ENCODE results near the gene COX8C.

COX8C gene, protein sequence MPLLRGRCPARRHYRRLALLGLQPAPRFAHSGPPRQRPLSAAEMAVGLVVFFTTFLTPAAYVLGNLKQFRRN

DNA sequence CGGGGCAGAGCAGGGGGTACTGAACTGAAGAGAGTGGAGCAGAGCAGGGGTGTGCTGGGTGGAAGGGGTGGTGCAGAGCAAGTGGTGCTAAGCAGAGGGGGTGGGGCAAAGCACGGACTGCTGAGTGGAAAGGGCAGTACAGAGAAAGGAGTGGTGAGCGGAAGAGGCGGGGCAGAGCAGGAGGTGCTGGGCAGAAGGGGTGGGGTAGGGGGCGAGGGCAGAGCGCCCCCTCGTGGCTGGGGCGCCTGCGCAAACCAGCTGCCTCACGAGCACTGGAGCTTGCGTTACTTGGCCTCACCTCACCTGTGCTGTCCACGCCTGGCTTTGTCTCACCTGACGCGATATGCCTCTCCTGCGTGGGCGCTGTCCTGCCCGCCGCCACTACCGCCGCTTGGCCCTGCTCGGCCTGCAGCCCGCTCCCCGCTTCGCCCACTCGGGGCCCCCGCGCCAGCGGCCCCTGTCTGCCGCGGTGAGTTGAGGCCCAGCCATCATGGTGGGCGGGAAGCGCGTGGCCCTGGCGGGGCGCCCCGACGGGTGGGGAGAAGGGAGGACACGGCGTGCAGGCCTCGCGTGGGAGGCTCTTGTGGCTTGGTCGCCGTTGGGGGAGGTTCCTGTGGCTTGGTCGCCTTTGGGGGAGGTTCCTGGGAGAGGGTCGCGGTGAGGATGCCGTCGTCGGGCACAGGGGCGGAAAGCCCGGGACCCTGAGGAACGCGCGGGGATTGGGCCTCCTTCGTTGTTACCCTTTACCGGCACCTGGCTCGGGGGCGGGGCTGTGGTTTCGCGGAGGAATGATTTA, at the start of gene COX8C:
TSS of gene COX8C (plus strand) at position 257 of the 796 bp plus-strand sequence. CDS start at position 344, 87 bp downstream.
- DNase-seq (ENCODE audit: low read depth, low spot score) = no peak

DNA sequence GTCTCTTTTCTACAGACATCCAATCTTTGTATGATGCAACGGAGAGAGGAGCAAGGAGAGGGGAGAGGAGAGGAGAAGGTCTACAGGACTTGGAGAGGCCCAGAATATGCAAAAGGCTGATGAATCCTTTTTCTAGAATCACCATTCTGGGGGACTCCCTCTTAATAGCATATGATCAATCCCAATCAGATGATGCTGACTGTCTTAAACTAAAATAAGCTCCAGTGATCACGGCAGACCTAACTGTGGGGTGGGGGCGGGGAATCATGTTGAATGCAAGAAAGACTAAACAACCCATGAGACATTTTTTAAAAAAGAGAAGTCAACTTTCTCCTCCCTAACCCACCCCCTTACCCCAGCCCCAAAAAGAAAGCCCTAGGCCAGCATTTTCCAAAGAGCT, 47.6 kb upstream of the COX8C start:
- DNase-seq (ENCODE audit: low read depth, low spot score) = no peak

DNA sequence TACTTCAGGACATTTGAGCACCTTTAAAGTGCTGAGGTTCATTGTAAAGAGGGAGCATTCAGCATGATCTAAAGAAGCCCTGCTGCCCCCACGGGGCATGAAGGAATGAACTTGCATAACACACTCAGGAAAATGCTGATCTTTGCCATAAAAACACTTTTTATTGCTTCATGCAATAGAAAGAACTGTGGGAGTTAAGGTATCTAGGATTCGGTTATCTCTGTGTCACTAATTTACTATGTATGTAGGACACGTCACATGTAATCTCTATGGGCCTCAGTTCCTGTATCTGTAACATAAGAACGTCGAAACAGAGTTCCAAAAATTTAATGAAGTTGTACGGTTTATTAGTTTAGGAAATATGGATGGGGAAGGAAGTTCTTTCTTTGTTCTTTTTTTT, 47.1 kb upstream of the COX8C start:
- no peak for DNase-seq (ENCODE audit: low read depth, low spot score)

- DNase-seq (ENCODE audit: low read depth, low spot score) = peak; percentile 50
These were observed 45.0 kb upstream of the COX8C start for GRCh38 chr14:93301821-93302447.

GRCh38 chr14:93302688-93303581, 44.0 kb upstream of the COX8C start:
- DNase-seq (ENCODE audit: low read depth, low spot score) = no peak

GRCh38 chr14:93303659-93304058, 43.3 kb upstream of the COX8C start:
- no peak for DNase-seq (ENCODE audit: low read depth, low spot score)

- DNase-seq (ENCODE audit: low read depth, low spot score) = no peak
These were observed 42.2 kb upstream of the COX8C start for GRCh38 chr14:93304771-93305170.

DNA sequence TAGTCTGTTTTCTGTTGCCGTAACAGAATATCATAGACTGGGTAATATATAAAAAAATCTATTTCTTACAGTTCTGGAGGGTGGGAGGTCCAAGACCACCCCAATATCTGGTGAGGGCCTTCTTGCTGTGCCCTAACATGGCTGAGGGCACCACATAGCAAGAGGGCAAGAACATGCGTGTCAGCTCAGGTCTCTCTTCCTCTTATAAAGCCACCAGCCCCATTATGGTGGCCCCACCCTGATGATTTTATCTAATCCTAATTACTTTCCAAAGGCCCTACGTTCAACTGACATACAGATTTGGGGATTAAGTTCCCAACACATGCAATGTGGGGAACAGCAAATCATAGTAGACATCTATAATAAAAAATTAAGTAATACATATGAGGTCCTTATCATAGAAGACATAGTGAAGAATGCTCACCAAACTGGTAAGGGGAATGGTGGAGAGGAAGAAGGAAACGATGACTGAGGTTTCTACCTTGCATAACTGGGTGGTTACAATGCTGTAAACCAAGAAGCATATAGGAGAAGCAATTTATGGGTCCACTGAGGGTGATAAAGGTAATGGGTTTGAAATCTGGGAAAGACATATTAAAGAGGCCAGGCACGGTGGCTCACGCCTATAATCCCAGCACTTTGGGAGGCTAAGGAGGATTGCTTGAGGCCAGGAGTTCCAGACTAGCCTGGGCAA, 41.1 kb upstream of the COX8C start:
- DNase-seq (ENCODE audit: low read depth, low spot score) = no peak

DNA sequence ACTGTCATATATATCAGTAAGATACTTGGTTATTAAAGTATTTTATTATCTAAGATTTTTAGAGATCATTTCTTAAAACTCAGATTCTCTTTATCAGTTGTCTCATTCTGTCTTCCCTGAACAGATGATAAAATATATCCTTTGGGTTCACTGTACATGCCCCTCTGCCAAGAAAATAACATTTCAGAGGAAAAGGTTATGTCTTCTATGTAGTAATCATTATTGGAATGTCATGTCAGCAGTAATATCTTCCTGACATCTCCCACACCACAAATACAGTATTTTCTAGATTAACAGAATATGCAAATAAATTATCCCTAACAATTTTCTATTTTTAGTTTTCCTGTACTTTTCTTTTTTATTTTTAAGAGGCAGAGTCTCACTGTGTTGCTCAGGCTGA, 40.2 kb upstream of the COX8C start:
- no peak for DNase-seq (ENCODE audit: low read depth, low spot score)

GRCh38 chr14:93308686-93309345, 38.2 kb upstream of the COX8C start:
- no peak for DNase-seq (ENCODE audit: low read depth, low spot score)

DNA sequence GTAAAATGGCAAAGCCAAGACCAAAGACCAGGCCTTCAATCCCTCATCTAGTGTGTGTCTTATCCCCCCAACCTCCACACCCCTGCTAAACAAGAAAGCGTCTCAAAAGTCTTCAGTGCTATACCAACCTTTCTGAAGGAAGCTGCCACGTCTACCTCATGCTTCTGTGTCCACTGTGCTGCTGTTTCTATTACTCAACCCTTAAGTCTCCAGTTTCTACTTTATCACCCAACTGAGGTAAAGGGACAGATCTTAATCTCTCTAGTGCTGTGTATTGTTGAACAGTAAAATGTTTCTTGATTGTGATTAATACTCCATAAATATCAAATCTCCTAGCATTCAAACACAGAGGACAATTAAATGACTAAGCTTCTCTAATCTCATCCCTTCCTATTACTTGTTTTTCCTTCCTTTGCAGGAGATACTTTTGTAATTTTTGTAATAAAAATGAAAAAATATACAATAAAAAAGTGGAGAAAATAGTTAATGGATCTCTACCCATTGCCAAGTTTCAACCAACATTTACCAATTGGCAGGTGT, 37.5 kb upstream of the COX8C start:
- no peak for DNase-seq (ENCODE audit: low read depth, low spot score)

DNA sequence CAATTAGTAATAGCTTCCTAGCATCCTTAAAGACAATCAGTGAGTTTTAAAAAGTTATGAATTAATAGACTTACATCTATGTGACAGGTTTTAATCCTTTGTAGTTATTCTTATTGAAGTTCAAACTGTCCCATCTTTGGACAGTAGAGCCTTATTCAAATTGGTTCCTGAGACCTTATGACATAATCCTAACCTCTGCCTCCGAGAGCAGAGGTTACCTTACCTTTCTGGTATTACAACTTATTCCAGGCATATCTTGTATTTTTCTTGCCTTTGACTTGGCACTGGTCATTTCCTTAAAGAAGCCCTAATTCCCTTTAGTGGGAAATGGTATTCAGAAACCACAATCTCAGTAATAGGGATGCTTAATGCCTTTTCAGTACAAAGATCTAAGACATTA, 35.9 kb upstream of the COX8C start:
- DNase-seq (ENCODE audit: low read depth, low spot score) = no peak

GRCh38 chr14:93315575-93315974, 31.4 kb upstream of the COX8C start:
- DNase-seq (ENCODE audit: low read depth, low spot score) = no peak

GRCh38 chr14:93316716-93317115, 30.3 kb upstream of the COX8C start:
- DNase-seq (ENCODE audit: low read depth, low spot score) = no peak

- DNase-seq (ENCODE audit: low read depth, low spot score) = no peak
These were observed 29.6 kb upstream of the COX8C start for GRCh38 chr14:93317210-93317874.

DNA sequence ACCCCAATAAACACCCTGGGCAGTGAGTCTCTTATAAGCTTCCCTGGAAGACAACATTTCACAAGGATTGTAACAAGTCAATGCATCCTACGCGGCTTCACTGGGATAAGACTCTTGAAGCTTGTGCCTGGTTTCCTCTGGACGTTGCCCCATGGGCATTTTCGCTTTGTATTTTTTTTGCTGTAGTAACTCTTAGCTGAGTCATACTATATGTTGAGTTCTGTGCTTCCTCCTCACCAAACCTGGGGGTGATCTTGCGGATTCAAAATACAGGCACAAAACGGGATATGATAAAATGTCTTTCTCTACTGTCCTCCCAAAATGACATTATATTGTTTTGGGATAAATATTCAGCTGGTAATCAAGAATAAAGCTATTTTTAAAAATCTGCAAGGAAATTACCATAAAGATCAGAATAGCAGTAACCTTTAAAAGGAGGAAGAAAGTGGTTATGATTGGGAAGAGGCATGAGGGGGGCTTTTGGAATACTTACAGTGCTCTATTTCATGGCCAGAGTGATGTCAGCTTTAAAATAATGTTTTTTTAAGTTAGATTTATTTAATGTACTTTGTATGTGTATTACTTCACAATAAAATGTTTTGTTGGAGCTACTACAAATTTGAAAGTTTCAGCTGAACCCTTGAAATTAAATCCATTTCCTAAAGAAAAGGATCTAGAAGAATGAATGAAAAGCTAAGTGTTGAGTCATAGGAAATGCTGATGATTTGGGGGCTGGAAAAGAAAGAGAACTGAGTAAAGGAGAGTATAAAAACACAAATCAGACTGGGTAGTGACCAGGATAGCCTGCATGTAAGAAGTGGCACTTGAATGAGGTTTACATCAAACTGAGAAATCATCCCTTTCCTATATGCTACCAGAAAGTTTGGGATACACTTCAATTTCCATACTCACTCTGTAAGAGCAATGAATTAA, 28.8 kb upstream of the COX8C start:
- no peak for DNase-seq (ENCODE audit: low read depth, low spot score)

- no peak for DNase-seq (ENCODE audit: low read depth, low spot score)
These were observed 28.1 kb upstream of the COX8C start for GRCh38 chr14:93318927-93319326.

GRCh38 chr14:93319494-93319893, 27.5 kb upstream of the COX8C start:
- no peak for DNase-seq (ENCODE audit: low read depth, low spot score)

- DNase-seq (ENCODE audit: low read depth, low spot score) = no peak
These were observed 27.0 kb upstream of the COX8C start for GRCh38 chr14:93319958-93320357.

Measured in iPS DF 19.7 (cell line).